Measurements from ENCODE around the gene NOTUM. TPM values are rescaled to one million over a fixed set of nuclear protein-coding genes. Genes with fewer than 3 reads are reported as not detected.

The NOTUM gene
- total RNA-seq, 4 donors from 2014 or later: not detected

GRCh38 chr17:81968850-81969812 lies 8.1 kb upstream of the NOTUM start:
- TF ChIP-seq EP300 (IDR thresholded peaks at IDR 0.05) (no peak), CTCF (IDR thresholded peaks at IDR 0.05) (no peak), POLR2A (IDR thresholded peaks at IDR 0.05) (no peak)
- DNase-seq (ENCODE audit: low spot score in 2 of 2): no peak
- peaks cover 0 to 6% (median 0%) of the 10 kb centered on the region in 4 donors for H3K9me3 ChIP-seq
- H3K4me1 ChIP-seq: peaks cover 0 to 21% (median 16%) of the 10 kb centered on the region in 4 donors
- H3K27ac ChIP-seq: no peak overlapping the region
- H3K36me3 ChIP-seq: no peaks in the 10 kb centered on the region
- H3K4me3 ChIP-seq: no peak overlapping the region
- 84 to 89% methylated on average over 9 to 11 of the region's 12 CpGs for WGBS, 2 donors
- H3K27me3 ChIP-seq: peaks cover 0 to 31% of the 10 kb centered on the region in 2 donors

- no peak for TF ChIP-seq POLR2A (IDR thresholded peaks at IDR 0.05)
- no peak for TF ChIP-seq EP300 (IDR thresholded peaks at IDR 0.05)
- TF ChIP-seq CTCF (IDR thresholded peaks at IDR 0.05): no peak
- H3K9me3 ChIP-seq: peaks cover 0 to under 1% (median 0%) of the 10 kb centered on the region in 4 donors
- H3K4me1 ChIP-seq: peaks cover 0 to 21% (median 16%) of the 10 kb centered on the region in 4 donors
- 68 to 69% methylated on average over 7 of the region's 7 CpGs for WGBS, 2 donors
- no peak overlapping the region for H3K27ac ChIP-seq
- H3K4me3 ChIP-seq: peak overlapping the region in 1 of 4 donors; percentile 33
- DNase-seq (ENCODE audit: low spot score in 2 of 2): no peak
- H3K36me3 ChIP-seq: no peaks in the 10 kb centered on the region
- peaks cover 0 to 38% of the 10 kb centered on the region in 2 donors for H3K27me3 ChIP-seq
Measured at GRCh38 chr17:81968396-81968745, 7.4 kb upstream of the NOTUM start.

- H3K27ac ChIP-seq: peak overlapping the region in 1 of 4 donors; percentile 3
- peaks cover 0 to 21% (median 16%) of the 10 kb centered on the region in 4 donors for H3K4me1 ChIP-seq
- no peaks in the 10 kb centered on the region for H3K9me3 ChIP-seq
- no peaks in the 10 kb centered on the region for H3K36me3 ChIP-seq
- DNase-seq (ENCODE audit: low spot score in 2 of 2): peak; percentile 37 to 53
- peak overlapping the region in 1 of 4 donors; percentile 33 for H3K4me3 ChIP-seq
- WGBS, 2 donors: 17% methylated on average over 23 to 29 of the region's 36 CpGs
- peak; percentile 47 to 70 for TF ChIP-seq EP300 (IDR thresholded peaks at IDR 0.05)
- TF ChIP-seq CTCF (IDR thresholded peaks at IDR 0.05): no peak
- no peak for TF ChIP-seq POLR2A (IDR thresholded peaks at IDR 0.05)
- peaks cover 0 to 44% of the 10 kb centered on the region in 2 donors for H3K27me3 ChIP-seq
Measured at GRCh38 chr17:81967533-81968395, 6.8 kb upstream of the NOTUM start.

GRCh38 chr17:81967244-81967532 lies 6.2 kb upstream of the NOTUM start:
- WGBS, 2 donors: 64 to 81% methylated on average over 3 to 5 of the region's 5 CpGs
- peaks cover 0 to 21% (median 16%) of the 10 kb centered on the region in 4 donors for H3K4me1 ChIP-seq

More at GRCh38 chr17:81967244-81967532, 6.2 kb upstream of the NOTUM start:
- no peak for DNase-seq (ENCODE audit: low spot score in 2 of 2)
- Histone ChIP-seq H3K4me3 (no peak overlapping the region), H3K9me3 (no peaks in the 10 kb centered on the region), H3K36me3 (no peaks in the 10 kb centered on the region), H3K27ac (no peak overlapping the region), H3K27me3 (peaks cover 0 to 50% of the 10 kb centered on the region in 2 donors)
- TF ChIP-seq EP300 (IDR thresholded peaks at IDR 0.05) (no peak), CTCF (IDR thresholded peaks at IDR 0.05) (no peak), POLR2A (IDR thresholded peaks at IDR 0.05) (no peak)
